ENCODE data around the gene FOXD4L3.
"Not testable (repeated sequence)": the region's sequence is repeated elsewhere in the genome, so short reads cannot be mapped to it uniquely, and the experiment has no call there.

The FOXD4L3 gene

DNA sequence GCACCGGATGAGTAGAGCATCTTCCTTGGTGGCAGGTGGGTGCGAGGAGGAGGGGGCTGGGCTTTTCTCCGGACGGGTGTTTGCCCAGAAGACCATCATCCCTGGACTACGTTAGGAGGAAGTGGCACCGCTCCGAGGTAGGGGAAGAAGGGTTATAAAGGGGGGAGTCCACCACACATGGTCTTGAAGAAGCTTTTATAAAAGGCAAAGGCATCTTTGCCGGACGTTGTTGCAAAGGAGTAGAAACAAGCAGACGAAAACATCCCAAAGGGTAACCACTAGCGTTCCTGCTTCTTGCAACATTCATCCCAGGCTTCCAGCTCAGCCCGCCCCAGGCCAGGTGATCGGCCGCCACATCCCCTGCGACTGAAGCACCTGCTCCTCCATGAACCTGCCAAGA lies at the start of gene FOXD4L3:
FOXD4L3 (plus strand) TSS at position 301 of the 400 bp plus-strand sequence; CDS start at position 386, 85 bp downstream.
- not testable (repeated sequence) for DNase-seq

DNA sequence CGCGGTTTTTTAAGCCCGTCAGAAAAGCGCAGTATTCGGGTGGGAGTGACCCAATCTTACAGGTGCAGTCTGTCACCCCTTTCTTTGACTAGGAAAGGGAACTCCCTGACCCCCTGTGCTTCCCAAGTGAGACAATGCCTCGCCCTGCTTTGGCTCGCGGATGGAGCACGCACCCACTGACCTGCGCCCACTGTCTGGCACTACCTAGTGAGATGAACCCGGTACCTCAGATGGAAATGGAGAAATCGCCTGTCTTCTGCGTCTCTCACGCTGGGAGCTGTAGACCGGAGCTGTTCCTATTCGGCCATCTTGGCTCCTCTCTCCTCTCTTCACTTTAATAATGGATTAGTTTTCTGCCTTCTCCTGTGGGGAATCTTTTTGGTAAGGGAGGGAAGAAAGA lies 21.6 kb upstream of the FOXD4L3 start:
- DNase-seq = not testable (repeated sequence)

DNA sequence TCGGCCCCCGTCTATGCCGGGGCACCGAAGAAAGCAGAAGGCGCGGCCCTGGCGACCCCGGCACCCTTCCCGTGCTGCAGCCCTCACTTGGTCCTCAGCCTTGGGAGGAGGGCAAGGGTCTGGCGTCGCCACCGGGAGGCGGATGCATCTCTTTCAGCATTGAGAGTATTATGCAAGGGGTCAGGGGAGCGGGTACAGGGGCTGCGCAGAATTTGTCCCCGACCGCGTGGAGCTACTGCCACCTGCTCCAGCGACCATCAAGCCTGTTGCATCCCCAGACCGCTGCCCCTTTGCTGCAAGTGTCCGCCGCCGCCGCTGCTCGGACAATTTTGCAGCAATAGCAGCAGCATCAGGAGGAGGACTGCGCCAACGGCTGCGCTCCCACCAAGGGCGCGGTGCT lies 1.1 kb downstream of the FOXD4L3 start:
- DNase-seq = not testable (repeated sequence)

DNA sequence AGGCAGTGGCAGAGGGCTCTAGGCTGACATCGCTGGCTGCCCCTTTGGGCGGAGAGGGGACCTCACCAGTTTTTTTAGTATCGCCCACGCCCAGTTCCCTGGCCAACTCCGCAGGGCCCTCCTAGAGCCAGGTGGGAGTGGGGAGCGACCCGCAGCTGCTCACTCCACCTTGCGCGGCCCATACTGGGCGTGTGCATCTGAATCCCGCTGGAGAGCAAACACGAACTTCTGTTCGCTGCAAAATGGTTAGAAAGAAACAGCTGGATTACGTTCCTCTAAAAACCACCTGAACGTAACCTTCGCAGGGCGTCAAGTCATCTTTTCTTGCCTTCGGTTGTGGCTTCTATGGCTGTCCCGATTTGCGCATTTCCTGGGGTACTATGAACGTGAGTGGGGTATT lies 1.5 kb downstream of the FOXD4L3 start:
- DNase-seq = not testable (repeated sequence)

DNA sequence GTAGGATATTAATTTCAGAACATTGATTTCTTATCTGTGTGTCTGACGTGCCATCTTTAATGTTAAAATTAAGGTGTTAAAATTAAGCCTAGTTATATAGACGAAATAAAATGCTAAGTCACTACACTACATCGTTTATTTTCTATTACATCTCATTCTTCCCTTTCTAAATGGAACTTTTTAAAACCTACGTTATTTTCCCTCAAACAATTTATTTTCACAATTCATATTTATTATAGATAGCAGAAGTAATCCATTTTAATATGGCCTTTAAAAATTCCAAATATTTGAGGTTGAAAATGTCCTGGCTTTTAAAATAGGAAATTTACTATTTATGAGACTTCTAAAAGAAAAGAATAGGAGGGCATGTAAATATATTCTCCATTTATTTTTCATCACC lies 2.1 kb downstream of the FOXD4L3 start:
- not testable (repeated sequence) for DNase-seq

DNA sequence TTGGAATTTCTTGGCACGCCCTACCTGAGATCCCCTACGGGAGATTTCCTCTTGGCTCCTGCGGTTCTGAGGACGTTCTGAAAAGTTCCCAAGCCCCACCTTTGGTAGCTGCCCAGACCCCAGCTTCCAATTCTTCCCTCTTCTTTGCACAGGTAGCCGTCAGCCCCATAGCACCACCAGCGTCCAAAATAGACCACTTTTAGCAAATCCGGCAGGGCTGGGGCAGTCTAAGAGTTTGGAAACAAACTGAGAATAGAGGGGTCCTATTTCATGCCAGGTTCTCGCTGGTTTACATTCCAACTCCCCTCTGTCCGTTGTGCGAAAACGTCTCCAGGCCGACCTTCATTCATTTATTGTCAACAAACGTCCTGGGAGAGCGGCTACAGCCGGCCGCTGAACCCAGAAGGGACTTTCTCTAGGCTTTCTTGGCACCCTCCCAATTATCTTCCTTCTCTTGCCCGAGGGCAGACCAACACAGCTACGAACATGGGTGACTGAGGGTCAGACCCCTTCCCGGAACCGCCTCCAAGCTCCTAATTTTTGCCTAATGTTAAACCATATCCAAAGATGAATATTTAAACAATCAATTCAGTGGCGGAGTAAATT lies 3.1 kb downstream of the FOXD4L3 start:
- not testable (repeated sequence) for DNase-seq

DNA sequence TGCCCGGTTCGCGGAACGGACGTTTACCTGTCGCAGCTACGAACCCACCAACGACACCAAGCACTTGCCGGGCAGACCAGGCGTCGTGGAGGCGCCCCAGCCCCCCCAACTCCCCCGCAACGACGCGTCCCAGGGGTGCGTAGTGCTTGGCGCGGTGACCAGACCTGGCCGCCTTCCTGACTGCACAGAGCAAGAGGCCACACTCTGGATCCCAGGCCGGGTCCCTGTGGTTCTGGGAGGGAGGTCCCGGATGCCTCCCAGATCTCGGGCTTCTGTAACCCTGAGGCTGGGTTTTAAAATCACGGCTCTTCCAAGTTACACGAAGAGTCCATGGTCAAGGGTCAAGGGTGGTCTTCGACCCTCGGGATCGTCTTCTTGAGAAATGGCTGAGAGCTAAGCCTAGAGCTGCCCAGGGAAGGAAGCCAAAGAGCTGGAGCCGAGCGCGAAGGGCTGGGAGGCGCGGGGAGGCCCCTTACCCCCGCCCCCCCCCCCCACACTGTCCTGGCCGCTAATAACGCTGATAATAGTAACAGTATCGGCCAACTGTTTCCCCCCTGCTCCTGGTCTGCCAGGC lies 3.8 kb downstream of the FOXD4L3 start:
- not testable (repeated sequence) for DNase-seq

DNA sequence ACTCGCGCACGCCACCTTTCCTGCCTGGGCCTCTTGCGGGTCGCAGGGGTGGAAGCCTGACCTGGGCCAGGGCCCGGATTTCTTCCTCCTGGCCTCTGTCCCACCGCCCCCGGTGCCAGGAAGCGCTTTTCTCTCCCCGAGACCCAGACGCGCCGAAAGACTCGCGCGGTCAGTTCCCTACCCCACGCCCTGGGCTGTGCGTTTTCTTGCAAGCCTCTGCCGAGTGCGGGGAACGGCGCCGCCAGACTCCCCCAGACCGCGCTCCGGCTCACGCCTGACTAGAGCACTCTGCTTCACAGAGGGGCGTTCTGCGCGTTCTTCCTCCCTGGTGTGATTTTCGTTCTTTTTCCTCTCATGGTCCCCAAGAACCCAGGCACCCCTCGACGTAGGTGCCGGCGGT lies 4.5 kb downstream of the FOXD4L3 start:
- DNase-seq = not testable (repeated sequence)

DNA sequence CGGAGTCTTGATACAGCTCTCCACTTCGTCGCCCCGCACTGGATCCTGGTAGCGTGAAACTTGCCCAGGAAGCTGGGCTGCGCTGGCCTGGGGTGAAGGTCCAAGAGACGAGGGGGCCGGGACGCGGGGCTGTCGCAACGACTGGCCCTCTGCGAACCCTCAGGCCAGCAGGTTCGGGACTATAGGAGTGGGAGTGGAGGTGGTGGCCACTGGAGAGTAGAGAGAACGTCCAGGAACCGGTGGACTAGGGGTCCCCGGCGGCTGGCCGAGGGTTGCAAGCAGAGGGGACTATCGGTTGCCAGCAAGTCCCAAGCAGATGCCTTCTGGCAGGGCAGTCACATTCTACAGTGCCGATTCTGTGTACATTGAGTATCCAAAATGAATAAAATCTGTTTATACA lies 5.0 kb downstream of the FOXD4L3 start:
- DNase-seq = not testable (repeated sequence)

DNA sequence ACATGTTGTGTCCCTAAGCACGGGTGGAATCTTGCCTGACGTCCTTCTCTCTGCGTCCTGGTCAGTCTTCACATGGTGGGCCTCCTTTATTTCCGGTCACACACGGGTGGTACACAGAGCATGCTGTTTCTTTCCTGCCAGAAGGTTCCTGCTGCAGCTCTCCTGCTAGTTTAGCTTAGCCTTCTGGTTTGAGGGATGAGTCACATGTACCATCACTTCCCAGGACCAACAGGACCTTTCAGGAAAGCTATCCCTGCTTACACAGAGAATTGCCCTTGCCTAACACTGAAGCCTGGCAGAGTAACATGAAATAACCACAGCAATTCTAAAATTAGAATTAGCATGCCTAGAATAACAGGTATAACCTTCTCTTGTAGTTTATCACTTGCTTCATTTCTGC lies 8.5 kb downstream of the FOXD4L3 start:
- DNase-seq = not testable (repeated sequence)

DNA sequence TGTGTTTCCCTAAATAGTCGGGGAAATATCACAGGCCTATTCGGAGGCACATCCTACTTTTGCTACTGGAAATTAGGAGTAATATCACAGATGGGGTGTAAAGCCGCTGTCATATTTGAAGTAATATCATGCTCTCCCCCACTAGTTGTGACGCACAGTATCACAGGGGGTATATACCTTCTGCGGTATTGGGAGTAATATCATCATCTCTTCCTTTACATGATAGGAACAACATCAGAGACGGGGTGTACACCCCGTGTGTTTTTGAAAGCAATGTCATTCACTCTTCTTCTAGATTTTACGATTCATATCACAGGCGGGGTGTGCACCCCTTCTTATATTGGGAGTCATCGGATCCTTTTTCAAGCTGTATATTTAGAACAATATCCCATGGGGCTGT lies 15.5 kb downstream of the FOXD4L3 start:
- not testable (repeated sequence) for DNase-seq

DNA sequence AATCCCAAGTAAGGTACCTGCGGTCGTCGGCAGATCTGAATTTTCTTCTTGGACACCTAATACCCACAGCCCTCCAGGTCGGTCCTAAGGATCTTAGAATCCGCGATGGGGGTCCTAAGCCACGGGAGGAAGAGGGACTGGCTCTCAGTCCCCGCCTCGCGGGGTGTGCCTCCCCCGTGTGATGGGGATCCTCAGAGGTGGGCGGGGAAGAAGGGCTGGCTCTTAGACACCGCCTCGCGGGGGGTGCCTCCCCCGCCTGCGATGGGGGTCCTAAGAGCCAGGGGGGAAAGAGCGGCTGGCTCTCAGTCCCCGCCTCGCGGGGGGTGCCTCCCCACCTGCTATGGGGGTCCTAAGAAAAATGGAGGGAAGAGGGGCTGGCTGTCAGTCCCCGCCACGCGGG lies 21.1 kb downstream of the FOXD4L3 start:
- not testable (repeated sequence) for DNase-seq

DNA sequence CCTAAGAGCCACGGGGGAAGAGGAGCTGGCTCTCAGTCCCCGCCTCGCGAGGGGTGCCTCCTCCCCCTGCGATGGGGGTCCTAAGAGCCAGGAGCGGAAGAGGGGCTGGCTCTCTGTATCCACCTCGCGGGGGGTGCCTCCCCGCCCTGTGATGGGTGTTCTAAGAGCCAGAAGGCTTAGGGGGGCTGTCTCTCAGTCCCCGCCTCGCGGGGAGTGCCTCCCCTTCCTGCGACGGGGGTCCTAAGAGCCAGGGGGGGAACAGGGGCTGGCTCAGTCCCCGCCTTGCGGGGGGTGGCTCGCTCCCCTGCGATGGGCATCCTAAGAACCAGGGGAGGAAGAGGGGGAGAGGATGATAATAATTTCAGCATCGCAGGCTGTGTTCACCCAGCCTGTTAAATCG lies 21.9 kb downstream of the FOXD4L3 start:
- DNase-seq = not testable (repeated sequence)

DNA sequence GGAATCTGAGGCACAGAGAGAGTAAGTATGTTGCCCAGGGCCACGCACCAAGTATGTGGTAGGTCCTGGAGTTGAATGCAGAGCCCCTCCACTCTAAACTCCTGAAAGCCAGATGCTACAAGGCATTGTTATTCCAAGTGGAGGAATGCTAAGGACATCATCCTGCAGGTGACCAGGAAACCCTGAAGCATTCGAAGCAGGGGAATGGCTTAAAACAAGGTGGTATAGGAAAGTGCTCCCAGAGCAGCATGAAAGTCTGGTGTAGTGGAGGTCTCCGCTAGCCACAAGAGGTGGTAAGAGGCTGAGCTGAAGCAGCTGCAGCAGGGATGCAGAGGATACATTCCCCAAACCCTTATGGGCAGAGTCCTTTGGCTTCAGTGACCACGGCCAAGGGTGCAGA lies 26.4 kb downstream of the FOXD4L3 start:
- DNase-seq = not testable (repeated sequence)

DNA sequence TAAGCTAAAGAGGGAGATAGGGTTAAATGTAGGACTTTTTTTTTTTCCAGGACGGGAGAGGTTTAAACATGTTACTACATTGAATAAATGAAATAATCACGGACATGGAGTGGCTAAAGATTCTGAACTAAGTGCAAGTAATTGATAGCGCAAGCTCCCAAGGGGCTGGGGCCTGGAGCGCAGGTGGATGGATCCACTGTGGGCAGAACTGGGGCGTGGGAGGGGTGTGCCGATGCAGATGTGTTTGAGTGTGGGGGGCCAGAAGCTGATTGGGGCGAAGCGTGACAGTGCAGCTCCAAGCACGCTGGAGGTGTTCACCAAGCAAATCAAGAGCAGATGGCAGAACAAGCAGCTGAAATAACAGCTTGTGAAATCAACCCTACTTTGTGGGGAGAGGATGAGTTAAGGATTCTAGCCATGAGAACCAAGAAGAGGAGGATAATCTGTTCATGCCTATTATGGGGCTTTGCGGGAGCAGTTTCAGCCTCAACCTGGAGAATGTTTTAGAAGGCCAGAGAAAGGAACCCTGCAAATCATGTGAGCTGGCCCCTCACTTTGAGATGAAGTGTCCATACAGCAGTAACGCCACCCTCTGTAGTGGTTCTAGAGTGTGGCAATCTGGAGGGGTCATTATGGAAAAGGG lies 28.0 kb downstream of the FOXD4L3 start:
- DNase-seq = not testable (repeated sequence)

DNA sequence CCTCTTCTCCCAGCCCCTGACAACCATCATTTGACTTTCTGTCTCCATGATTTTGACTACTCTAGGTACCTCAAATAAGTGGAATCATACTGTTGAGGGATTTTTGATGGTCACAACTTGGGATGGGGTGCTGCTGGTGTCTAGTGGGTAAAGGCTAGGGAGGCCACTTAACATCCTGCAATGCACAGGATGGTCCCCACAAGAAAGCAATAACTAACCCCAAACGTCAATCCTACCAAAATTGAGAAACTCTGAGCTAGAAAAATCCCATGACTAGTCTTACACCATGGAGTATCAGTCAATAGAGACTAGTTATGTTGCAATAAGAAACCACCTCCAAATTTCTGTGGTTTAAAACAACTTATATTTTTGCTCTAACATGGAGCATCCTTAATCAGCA lies 29.5 kb downstream of the FOXD4L3 start:
- not testable (repeated sequence) for DNase-seq

DNA sequence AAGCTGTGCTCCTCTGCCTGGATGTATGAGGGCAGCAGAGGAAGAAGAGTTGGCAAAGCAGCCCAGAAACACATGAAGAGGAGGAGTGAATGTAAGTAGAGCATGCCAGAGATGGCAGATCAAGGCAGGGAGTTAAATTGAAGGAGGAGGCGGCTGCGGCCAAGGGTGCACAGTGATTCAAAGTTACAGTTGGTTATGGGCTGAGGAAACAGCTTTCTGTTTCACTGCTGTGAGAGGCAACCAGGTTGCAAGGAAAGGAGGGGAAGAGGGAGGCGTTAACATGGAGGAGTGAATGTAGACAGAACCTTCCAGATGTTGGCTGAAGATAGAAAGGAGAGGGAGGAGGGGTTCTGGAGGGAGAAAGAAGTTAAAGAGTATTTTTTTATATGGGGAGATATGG lies 33.3 kb downstream of the FOXD4L3 start:
- DNase-seq = not testable (repeated sequence)

DNA sequence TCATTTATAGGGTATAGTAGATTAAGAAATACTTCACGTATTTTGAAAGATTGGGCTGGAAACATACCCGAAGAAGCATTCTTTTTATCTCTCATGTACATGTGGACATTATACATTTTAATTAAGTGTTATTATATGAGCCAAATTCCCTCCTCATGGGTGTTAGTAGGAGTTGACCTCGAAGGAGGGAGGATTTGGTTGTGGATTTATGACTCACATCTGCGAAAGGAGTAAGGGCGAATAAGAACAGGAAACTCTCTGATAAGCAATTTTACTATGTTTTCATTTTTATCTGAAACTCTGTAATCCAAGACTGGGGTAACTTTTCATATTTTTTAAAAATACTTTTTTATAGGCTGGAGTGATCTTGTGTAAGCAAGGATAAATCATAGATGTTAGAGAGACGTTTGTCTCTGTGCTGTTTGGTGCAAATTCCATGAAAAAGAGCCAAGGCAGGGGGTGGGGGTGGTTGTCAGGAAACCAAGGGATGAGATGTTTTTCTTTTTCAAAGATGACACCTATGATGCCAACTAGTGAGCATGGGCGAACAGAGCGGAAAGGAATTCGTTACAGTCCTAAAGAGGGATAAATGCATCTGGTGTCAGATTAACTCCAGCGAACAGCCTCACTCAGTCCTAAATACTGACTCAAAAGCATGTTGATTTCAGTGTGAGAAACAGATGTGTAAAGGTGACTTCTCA lies 34.1 kb downstream of the FOXD4L3 start:
- DNase-seq = not testable (repeated sequence)

DNA sequence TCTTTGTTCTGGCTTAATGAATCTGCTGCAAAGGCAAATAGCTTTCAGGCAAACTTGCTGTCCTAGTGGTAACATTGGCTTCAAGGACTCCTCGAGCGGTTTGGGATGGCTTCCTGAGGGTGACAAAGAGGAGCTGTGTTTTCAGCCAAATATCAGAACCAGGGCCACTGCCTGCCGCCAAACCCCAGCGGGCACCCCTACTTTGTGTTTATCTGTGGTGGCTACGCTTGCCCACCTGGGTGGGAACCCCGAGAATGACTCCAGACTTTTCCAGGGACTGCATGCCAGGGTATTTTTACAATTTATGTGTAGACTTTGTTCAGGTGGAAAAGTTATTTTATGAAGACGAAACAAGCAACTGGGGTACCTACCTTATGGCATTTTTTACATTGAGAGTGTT lies 35.3 kb downstream of the FOXD4L3 start:
- not testable (repeated sequence) for DNase-seq

DNA sequence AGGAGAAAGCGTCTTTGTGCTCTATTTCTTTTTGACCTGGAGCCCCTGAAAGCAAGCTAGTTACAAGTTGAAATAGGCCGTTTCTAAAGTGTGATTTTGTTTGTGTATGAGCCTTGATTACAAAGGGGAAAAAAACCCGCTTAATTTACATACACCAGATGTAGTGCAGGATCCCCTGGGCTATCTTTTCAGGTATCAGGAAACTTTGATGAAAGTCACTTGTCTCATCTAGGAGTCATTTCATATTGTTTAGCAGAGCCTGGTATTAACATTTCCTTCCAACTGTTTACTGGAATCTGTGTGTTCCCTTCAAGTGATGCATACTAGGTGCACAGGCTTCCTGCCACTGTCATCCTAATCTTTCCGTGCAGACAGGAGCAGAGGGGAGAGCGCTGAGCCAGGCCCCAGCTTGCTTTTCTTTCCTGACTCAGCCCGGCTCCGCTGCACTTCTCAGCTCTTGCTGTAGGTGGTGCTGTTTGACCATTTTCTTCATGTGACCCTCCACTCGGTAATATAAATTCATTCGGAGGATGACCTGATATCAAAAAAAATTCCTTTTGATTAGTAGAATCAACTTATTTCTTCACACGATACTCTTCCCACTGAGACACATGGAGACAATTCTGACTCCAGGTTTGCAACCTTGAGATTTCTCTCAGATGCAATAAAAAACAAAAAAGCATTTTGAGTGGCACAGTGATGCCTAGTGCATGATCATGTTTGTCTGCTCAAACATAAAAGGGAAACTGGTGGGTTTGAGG lies 39.8 kb downstream of the FOXD4L3 start:
- not testable (repeated sequence) for DNase-seq

DNA sequence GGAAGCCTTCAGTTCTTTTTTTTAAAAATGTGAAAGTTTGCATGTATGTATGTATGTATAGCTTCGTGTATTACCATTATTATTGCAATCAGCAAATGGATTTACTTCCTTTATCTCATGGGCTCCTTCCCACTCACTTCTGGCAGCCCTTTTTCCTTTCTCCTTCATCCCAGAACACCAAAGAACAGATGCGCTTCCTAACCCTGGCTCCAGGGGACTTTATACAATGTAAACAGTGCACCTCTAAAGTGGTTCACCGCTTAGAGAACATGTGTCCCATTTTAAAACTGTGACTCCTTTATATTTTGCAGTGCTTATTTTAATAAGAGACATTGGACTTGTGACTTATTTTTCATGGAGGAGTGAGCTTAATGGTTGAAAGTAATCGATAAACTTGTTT lies 40.6 kb downstream of the FOXD4L3 start:
- not testable (repeated sequence) for DNase-seq

DNA sequence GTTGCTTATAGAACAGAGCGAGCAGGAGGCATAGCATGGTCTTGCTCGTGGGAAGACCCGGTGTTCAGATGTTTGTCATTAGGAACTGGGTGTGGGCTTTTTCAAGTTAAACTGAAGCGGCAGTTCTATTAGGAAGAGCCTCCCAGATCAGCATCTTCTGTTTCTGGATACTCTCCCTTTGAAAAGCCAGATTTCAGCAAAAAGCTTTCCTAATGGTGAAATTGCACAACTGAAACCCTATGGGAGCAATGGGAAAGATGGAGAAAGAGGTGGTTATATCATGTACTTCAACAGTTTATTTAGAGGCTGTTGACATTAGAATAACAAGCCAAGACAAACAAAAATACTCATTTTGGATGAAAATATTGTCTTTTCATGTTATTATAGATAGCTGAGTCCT lies 41.3 kb downstream of the FOXD4L3 start:
- DNase-seq = not testable (repeated sequence)

DNA sequence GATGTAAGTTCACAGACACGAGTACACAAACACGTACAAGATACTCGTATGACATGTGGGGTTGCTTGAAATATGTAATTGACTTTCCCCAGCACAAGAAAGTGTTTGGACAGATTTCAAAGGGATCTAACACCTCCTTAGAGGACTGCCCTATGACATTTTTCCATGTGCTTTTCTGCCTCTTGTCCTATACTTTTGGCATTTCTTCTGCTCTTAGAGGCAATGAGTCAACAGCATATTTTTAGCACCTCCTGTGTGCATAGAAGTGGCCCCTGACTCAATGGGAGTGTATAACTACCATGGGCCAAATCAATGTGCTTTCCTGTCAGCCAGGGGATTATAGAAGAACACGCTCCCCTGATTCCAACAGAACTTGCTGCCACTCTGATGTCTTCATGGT lies 49.0 kb downstream of the FOXD4L3 start:
- DNase-seq = not testable (repeated sequence)

All from DMS53 (cell line).